Measurements from ENCODE around the gene RAB26.

The RAB26 gene

DNA sequence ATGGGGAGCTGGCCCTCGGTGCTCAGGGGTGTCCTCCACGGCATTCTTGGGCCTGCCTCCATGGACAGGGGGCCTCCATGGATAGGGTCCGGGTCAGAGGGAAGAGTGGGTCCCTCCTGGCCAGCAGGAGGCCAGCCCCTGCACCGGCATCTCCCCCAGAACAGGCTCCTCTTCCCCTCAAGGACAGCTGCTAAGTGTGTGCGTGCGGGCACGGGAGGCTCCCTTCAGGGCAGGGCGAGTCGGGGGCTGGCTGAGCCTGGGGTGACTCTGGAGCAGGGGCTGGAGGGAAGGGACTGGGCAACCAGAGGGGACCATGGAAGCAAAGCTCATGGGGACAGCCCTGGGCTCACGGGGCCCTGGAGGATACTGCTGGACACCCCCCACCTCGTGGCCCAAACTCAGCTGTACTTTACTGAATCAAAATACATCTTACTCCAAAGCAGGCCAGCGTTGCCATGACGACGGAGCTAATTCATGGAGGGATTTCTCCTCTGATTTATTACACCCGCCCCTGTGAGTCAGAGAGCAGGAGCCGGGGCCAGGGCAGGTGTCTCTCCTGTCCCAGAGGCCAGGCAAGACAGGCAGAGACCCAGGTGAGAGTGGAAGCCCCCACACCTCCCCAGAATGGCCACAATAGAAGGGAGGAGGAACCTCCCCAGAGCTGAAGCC lies 45.9 kb downstream of the RAB26 start:
- intact Hi-C loops (cut with DNase I; ENCODE audit: low total_unique reads): no loop called here
- H3K36me3 ChIP-seq: no peaks in the 10 kb centered on the region
- H3K4me1 ChIP-seq: peaks cover 0 to 21% (median 16%) of the 10 kb centered on the region in 4 donors
- H3K9me3 ChIP-seq: no peaks in the 10 kb centered on the region
- no peak overlapping the region for H3K4me3 ChIP-seq
- H3K27ac ChIP-seq: no peak overlapping the region
- no peak for TF ChIP-seq CTCF (IDR thresholded peaks at IDR 0.05)
- H3K27me3 ChIP-seq: peaks cover 2 to 61% of the 10 kb centered on the region in 2 donors
- DNase-seq: no peak

- H3K4me3 ChIP-seq: no peak overlapping the region
- no peak for DNase-seq
- no peaks in the 10 kb centered on the region for H3K36me3 ChIP-seq
- peaks cover 2 to 64% of the 10 kb centered on the region in 2 donors for H3K27me3 ChIP-seq
- peak in 1 of 2 experiments; percentile 25 for TF ChIP-seq CTCF (IDR thresholded peaks at IDR 0.05)
- intact Hi-C loops (cut with DNase I; ENCODE audit: low total_unique reads): no loop called here
- no peaks in the 10 kb centered on the region for H3K9me3 ChIP-seq
- no peak overlapping the region for H3K27ac ChIP-seq
- peaks cover 0 to 21% (median 16%) of the 10 kb centered on the region in 4 donors for H3K4me1 ChIP-seq
These were observed 46.5 kb downstream of the RAB26 start for GRCh38 chr16:2194852-2195321.

DNA sequence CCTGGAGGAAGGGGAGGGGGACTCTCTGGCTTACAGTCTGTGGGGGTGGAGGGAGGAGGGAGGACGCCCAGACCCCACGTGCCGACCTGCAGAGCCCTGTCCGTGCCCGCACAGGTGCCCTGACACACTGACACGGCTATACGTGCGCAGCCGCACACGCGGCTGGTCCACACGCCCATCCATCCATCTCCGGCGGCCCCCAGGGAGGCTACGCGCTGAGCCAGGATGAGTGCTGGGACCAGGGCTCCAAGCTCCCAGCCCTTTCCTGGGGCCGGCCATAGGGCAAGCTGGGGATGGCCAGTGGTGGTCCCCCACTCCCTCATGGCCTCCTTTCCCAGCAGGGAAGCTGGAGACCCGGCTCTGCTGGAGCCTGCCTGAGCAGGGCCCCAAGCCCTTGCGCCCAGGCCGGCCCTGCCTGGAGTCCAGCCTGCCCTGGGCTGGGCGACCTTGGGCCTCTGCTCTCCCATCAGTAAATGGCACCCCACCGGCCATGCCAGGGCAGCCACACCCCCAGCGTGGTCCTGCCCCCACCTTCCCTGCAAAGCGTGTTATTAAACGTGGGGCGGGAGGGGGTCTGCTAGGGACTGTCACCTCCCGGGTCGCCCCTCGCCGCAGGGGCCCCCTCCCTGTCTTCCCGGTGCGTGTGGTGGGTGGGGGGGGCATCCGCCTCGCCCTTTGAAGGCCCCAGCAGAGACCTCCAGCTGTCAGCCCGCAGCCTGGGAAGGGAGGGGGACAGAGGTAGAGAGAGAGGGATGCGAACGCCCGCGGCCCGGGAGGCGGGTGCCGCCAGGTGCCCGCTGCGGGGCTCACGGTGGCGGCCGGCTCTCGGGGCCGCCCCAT lies 47.1 kb downstream of the RAB26 start:
- Histone ChIP-seq H3K27ac (no peak overlapping the region), H3K4me3 (peak overlapping the region; percentile 33 to 50), H3K9me3 (no peaks in the 10 kb centered on the region), H3K4me1 (peaks cover 0 to 21% (median 16%) of the 10 kb centered on the region in 4 donors), H3K36me3 (no peaks in the 10 kb centered on the region), H3K27me3 (peaks cover 2 to 64% of the 10 kb centered on the region in 2 donors)
- TF ChIP-seq CTCF (IDR thresholded peaks at IDR 0.05): no peak
- intact Hi-C loops (cut with DNase I; ENCODE audit: low total_unique reads): no loop called here
- no peak for DNase-seq

DNA sequence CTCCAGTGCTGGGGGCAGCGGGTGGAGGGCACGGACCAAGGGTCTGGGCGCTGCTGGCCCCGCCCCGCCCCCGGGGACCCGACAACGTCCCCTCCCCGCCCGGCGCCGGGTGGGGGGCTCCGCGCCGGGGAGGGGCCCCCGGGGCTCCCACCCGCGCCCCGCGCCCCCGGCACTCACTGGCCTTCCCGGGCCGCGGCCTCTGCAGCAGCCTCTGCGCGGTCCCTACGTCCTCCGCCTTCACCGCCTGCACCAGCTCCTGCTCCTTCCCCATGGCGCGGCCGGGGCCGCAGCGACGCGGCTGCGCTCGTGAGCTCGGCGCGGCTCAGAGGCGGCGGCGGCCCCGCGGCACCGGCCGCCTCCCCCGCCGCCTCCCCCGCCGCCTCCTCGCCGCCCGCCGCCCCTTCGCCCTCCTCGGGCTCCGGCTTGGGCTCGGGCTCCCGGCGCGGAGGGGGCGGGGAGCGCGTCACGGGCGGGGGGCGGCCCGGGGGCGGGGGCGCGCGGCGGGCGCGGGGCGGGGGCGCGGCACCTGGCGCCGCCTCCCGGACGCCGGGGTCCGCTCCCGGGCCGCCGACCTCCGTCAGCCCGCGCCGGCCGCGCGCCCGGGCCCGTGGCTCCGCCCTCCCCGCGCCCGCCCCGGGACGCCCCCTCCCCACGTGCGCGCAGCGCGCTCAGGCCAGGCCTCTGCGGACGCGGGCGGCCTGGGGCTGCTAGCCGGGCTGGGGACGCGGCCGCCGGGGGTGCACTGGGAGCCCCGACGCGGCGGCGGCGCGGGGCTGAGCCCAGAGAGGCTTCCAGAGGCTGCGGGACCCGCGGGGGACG lies 47.9 kb downstream of the RAB26 start, which contains the start of gene CASKIN1:
TSS of gene CASKIN1 (minus strand) at position 444 of the 819 bp plus-strand sequence. CDS start at position 271, 173 bp downstream.
- H3K9me3 ChIP-seq: no peaks in the 10 kb centered on the region
- no peaks in the 10 kb centered on the region for H3K36me3 ChIP-seq
- no peak for TF ChIP-seq CTCF (IDR thresholded peaks at IDR 0.05)
- peaks cover 0 to 21% (median 16%) of the 10 kb centered on the region in 4 donors for H3K4me1 ChIP-seq
- DNase-seq: no peak
- H3K4me3 ChIP-seq: peak within 1 kb of the TSS; percentile 33 to 50
- intact Hi-C loops (cut with DNase I; ENCODE audit: low total_unique reads): no loop called here
- H3K27me3 ChIP-seq: peaks cover 2 to 64% of the 10 kb centered on the region in 2 donors
- H3K27ac ChIP-seq: no peak within 1 kb of the TSS

DNA sequence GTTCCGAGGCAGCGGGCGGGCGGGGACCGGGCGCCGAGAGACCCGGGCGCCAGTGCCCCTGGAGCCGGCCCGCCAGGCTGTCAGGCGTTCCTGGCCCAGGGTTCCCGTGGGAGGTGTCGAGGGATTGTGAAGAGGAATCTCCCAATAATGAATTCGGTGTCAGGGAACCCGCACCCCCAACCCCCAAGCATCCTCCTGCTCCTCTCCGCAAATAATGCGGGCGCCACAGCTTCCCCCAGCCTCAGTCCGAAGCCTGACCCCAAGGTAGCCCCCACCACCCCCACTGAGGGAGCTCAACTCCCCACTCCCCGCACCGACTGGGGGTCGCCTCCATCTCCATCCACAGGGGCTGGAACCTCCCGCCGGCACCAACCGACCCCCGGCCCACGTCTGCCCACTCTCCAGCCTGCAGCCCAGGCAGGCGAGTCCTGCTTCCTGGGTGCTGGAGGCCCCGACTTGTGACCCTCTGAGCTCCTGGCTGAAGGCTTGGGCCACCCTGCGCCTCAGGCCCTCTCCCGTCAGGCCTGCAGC lies 48.6 kb downstream of the RAB26 start:
- Histone ChIP-seq H3K4me3 (peak overlapping the region; percentile 32 to 33), H3K27ac (no peak overlapping the region), H3K9me3 (no peaks in the 10 kb centered on the region), H3K4me1 (peaks cover 0 to 21% (median 16%) of the 10 kb centered on the region in 4 donors), H3K36me3 (no peaks in the 10 kb centered on the region), H3K27me3 (peaks cover 2 to 64% of the 10 kb centered on the region in 2 donors)
- no peak for DNase-seq
- no peak for TF ChIP-seq CTCF (IDR thresholded peaks at IDR 0.05)
- intact Hi-C loops (cut with DNase I; ENCODE audit: low total_unique reads): no loop called here

Measured in tibial artery (tissue), 4 donors.